HG02970 (cell line): ENCODE results near the gene TRIM15.
"Not testable (repeated sequence)": the region's sequence is repeated elsewhere in the genome, so short reads cannot be mapped to it uniquely, and the experiment has no call there.

Experiments used
- ATAC-seq: cut with Tn5 transposase; IDR thresholded peaks from one replicate; pipeline ENCODE4 v1.9.1; 2021; ENCODE audit warnings: mild to moderate bottlenecking, moderate library complexity, moderate number of reproducible peaks; ENCODE audit not compliant: unreplicated experiment, low FRiP score

The TRIM15 gene

DNA sequence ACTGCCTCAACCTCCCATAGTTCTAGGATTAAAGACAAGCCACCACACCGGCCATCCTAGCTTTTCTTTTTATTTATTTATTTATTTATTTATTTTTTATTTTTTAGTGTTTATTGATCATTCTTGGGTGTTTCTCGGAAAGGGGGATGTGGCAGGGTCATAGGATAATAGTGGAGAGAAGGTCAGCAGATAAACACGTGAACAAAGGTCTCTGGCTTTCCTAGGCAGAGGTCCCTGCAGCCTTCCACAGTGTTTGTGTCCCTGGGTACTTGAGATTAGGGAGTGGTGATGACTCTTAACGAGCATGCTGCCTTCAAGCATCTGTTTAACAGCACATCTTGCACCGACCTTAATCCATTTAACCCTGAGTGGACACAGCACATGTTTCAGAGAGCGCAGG is 58.0 kb downstream of the TRIM15 start:
- ATAC-seq, result not testable (repeated sequence)

DNA sequence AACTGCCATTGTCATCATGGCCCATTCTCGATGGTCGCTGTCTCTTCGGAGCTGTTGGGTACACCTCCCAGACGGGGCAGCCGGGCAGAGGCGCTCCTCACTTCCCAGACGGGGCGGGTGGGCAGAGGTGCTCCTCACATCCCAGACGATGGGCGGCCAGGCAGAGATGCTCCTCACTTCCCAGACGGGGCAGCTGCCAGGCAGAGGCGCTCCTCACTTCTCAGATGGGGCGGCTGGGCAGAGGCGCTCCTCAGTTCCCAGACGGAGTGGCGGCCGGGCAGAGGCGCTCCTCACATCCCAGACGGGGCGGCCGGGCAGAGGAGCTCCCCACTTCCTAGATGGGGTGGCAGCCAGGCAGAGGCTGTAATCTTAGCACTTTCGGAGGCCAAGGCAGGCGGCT is 58.6 kb downstream of the TRIM15 start:
- ATAC-seq, result not testable (repeated sequence)
